Motor neuron (in vitro differentiated cells): ENCODE results near the gene EPHA10. TPM values are rescaled to one million over a fixed set of nuclear protein-coding genes. Genes with fewer than 3 reads are reported as not detected.

Source experiments
- ATAC-seq, 8 experiments: fragments of 200-7000 bp; cut with Tn5 transposase; replicated peaks in 6 of 8; 2 replicates each; pipeline ENCODE4 v1.8.0; 2021; ENCODE audit warnings: mild to moderate bottlenecking in 8 of 8, moderate library complexity in 8 of 8
- H3K27ac ChIP-seq, 2 donors: fragments of 250-450 bp; sonication (Bioruptor Pico); 2 replicates each; pipeline ENCODE4 v1.9.0; 2021; ENCODE audit warnings: antibody characterized with exemption in 2 of 2, mild to moderate bottlenecking in 2 of 2, moderate library complexity in 1 of 2
- H3K4me1 ChIP-seq, 2 donors: fragments of 250-450 bp; sonication (Bioruptor Pico); replicated peaks in 1 of 2; 2 replicates each; pipeline ENCODE4 v1.6.1; 2021; ENCODE audit warnings: antibody characterized with exemption in 2 of 2, mild to moderate bottlenecking in 2 of 2, moderate library complexity in 1 of 2
- H3K4me3 ChIP-seq, 5 donors: fragments of 250-450 bp; sonication (Bioruptor Pico); 2 replicates each; pipeline ENCODE4 v1.9.0; 2021; ENCODE audit warnings: antibody characterized with exemption in 5 of 5, mild to moderate bottlenecking in 5 of 5, moderate library complexity in 4 of 5
- WGBS, 10 experiments: fragments of 450-650 bp; shearing (Covaris generic); methylation state at CpG; one replicate each; pipeline ENCODE4 v1.0.0; 2022; 5-methylcytosine and 5-hydroxymethylcytosine counted together
- in situ Hi-C, 9 experiments: fragments of 400-800 bp; cut with MboI; loops; one replicate each; pipeline ENCODE4 v1.15.0; 2021; ENCODE audit warnings: low sequenced_read_pairs in 9 of 9, low pct_unique_long_range_greater_than_20kb in 2 of 9; ENCODE audit not compliant: unreplicated experiment in 9 of 9
- total RNA-seq, 8 experiments: library from RNA; unstranded; fragments of 300-600 nt; gene quantifications; 2 replicates each; pipeline versions ENCODE4 v1.2.3 to v1.2.4, GENCODE V29; 2022

The EPHA10 gene
- total RNA-seq, 8 experiments from 2014 or later, result 0.31 to 5.4 (median 2.6) TPM

DNA sequence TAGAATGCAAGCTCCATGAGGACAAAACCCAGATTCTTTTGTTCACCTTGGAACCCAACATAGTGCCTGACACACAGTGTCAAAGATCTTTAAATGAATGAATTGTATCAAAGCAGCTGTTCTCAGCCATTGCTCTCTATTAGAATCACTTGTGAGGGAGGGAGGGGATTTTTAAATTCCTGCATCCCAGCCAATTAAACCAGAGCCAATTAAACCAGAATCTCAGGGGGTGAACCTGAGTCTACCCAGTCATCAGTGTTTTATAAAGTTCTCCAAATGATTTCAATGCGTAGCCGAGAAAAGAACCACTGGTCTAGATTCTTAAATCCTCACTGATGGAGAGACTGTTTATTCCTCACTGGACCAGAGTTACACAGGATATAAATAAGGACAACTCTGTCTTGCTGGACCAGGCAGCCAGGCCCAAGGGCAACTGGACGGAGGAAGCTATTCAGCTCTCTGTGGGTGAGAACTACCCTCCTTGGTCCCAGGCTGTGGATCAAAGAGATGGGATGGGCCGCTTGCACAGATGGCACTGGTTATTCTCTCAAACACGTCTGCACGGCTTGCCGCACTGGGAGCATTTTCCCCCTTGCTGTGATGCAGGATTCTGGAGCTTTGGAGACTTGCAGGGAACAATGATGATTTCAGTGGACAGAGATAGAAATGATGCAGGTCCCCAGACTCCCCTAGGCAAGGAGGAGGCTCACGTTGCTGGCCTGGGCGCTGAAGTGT, 92.6 kb downstream of the EPHA10 start:
- ATAC-seq, result no peak
- in situ Hi-C loops, result loop anchor here in 1 of 9 experiments (10.0 kb wide), 1 partner anchor 68 kb away; no protein-coding TSS in a partner anchor
- 5 to 90% (median 51%) methylated on average over 2 to 9 of the region's 9 CpGs; no CpG with 5 or more reads in 1 of the 10 experiments for WGBS, 10 experiments
- H3K4me3 ChIP-seq, result no peak overlapping the region
- no peak overlapping the region for H3K27ac ChIP-seq
- peaks cover 17 to 21% of the 10 kb centered on the region in 2 donors for H3K4me1 ChIP-seq

DNA sequence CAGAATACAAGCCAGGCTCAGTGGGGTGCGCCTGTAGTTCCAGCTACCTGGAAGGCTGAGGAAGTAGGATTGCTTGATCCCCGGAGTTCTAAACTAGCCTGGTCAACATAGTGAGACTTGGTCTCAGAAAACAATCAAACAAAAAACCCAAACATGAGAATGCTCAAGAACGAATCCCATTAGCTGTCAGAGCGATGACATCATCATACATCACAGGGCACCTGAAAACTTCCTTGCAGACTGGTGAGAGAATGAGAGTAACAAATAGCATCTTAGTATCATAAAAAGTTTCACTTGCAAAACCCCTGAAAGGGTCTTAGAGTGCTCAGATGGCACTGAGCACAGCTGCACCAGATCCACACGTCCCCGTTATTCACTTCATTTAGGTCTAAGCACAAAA, 93.7 kb downstream of the EPHA10 start:
- Histone ChIP-seq H3K27ac (no peak overlapping the region), H3K4me1 (peaks cover 18% of the 10 kb centered on the region in 2 donors), H3K4me3 (no peak overlapping the region)
- in situ Hi-C loops, result loop anchor here in 1 of 9 experiments (10.0 kb wide), 1 partner anchor 66 kb away; no protein-coding TSS in a partner anchor
- 33 to 79% (median 64%) methylated on average over 2 to 6 of the region's 6 CpGs; no CpG with 5 or more reads in 2 of the 10 experiments for WGBS, 10 experiments
- ATAC-seq, result no peak

DNA sequence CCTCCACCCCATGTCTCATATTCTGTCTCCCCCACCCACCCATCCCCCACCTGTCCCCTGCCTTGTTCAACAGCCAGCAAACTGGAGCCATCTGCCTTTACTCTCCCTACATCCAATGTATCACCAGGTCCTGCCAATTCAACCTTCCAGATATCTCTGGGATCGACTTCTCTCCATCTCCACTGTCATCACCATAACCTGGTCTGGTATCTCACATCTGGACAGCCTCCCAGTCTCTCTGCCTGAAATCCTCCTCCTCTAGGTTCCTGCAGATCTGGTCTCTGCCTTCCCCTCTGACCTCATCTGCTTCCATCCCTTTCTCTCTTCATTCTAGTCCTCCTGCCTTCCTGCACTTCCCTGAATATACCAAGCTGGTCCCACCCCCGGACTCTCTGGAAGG, 94.8 kb downstream of the EPHA10 start:
- Histone ChIP-seq H3K4me3 (no peak overlapping the region), H3K4me1 (peaks cover 13 to 16% of the 10 kb centered on the region in 2 donors), H3K27ac (no peak overlapping the region)
- WGBS, 10 experiments, result 0 to 93% (median 41%) methylated on average over 1 to 2 of the region's 2 CpGs; no CpG with 5 or more reads in 4 of the 10 experiments
- in situ Hi-C loops, result loop anchor here in 1 of 9 experiments (10.0 kb wide), 1 partner anchor 65 kb away; no protein-coding TSS in a partner anchor
- no peak for ATAC-seq

DNA sequence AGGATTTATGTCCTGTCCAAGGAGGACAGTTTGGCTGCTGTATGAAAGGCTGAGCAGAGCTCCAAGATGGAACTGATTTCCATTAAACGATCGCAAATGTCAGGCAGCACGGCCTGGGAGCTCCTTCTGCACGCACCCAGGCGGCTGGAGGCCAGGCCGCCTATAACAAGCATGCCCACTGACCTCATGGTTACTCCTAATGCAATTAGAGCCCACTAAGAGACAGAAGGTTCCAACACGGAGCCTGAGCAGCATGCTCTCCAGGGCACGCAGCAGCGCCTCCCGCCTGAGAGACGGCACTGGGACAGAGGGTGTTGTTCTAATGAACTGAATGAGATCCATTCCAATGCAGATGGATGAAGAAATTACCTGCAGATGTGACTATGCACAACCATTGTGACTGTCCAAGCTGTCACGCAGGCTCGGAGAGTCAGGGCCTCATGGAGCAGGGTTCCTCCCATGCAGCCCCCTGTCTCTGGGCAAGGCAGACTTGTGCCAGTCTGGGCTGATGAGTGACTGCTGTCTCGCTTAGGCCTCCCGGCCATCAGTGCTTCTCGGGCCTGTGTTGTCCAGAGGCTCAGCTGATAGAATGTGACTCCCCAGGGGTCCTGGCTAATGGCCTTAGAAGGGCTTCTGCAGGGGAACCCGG, 97.8 kb downstream of the EPHA10 start:
- 19 to 60% (median 37%) methylated on average over 1 to 15 of the region's 17 CpGs; no CpG with 5 or more reads in 4 of the 10 experiments for WGBS, 10 experiments
- H3K4me1 ChIP-seq, result peaks cover 13 to 24% of the 10 kb centered on the region in 2 donors
- H3K27ac ChIP-seq, result peak overlapping the region; percentile 29 to 44
- ATAC-seq, result peak; percentile 71 to 93 (median 90)
- no peak overlapping the region for H3K4me3 ChIP-seq
- in situ Hi-C loops, result no loop called here

DNA sequence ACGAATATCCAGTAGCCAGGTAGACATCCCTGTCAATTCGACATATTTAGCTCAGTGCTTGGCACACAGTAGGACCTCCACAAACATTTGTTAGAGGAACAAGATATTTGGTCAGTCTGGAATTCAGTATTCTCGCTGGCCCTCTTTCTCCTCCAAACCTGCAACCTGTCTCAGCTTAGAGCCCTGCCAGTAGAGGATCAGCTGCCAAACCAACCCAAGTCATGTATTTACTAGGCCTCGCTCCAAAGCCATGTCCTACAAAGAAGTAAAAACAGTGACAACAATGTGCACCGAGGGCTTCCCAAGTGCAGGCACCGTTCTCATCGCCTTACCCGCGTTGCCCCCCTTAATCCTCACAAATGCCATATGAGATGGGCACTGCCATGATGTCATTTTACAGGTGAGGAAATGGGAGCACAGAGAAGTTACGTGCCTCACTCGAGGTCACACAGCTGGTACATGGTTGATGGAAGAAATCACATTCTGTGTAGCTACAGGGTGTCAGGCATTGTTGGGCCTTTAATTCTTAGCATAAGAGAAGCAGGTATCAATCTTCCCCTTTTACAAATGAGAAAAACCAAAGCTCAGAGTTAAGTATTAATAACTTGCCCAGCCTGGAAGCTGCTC, 98.6 kb downstream of the EPHA10 start:
- Histone ChIP-seq H3K4me1 (peaks cover 15 to 32% of the 10 kb centered on the region in 2 donors), H3K27ac (peak overlapping the region; percentile 29 to 44), H3K4me3 (no peak overlapping the region)
- in situ Hi-C loops, result no loop called here
- 8 to 97% (median 80%) methylated on average over 1 to 11 of the region's 11 CpGs; no CpG with 5 or more reads in 1 of the 10 experiments for WGBS, 10 experiments
- ATAC-seq, result no peak

Other genes starting within 250 kb of the EPHA10 start
- 10 to 100 TPM in 7 of 8 experiments, 1 to 10 TPM in 1; 8.5 to 25.1 (median 16.4) TPM for gene SNIP1, start 210.8 kb downstream of the EPHA10 start, total RNA-seq
- gene DNALI1, start 208.2 kb downstream of the EPHA10 start, total RNA-seq, result 10 to 100 TPM in 6 of 8 experiments, under 1 TPM in 2; 0.31 to 48.8 (median 28.7) TPM
- gene GNL2, start 169.2 kb downstream of the EPHA10 start, total RNA-seq, result 100 to 1,000 TPM in 6 of 8 experiments, 10 to 100 TPM in 2; 88.4 to 226 (median 135) TPM
- gene RSPO1, start 130.2 kb downstream of the EPHA10 start, total RNA-seq, result 1 to 10 TPM in 1 of 8 experiments, under 1 TPM in 6, not detected in 1; 0.14 to 1.2 (median 0.31) TPM
- 10 to 100 TPM in 3 of 8 experiments, 1 to 10 TPM in 3, under 1 TPM in 2; 0.20 to 57.4 (median 3.2) TPM for gene CDCA8, start 72.6 kb downstream of the EPHA10 start, total RNA-seq
- gene MANEAL, start 28.7 kb upstream of the EPHA10 start, total RNA-seq, result 10 to 100 TPM in 5 of 8 experiments, 1 to 10 TPM in 3; 2.3 to 49.7 (median 30.3) TPM
- gene C1orf122, start 42.7 kb upstream of the EPHA10 start, total RNA-seq, result 10 to 100 TPM; 20.4 to 83.0 (median 61.7) TPM
- 10 to 100 TPM; 14.6 to 33.7 (median 19.6) TPM for gene YRDC, start 43.1 kb upstream of the EPHA10 start, total RNA-seq
- 1 to 10 TPM; 3.5 to 7.3 (median 5.8) TPM for gene MTF1, start 94.5 kb upstream of the EPHA10 start, total RNA-seq
- gene INPP5B, start 181.9 kb upstream of the EPHA10 start, total RNA-seq, result 10 to 100 TPM; 14.9 to 24.1 (median 20.6) TPM
- gene SF3A3, start 224.9 kb upstream of the EPHA10 start, total RNA-seq, result 100 to 1,000 TPM; 103 to 214 (median 122) TPM
- gene FHL3, start 240.4 kb upstream of the EPHA10 start, total RNA-seq, result 10 to 100 TPM in 3 of 8 experiments, 1 to 10 TPM in 5; 2.8 to 17.7 (median 8.0) TPM
- gene UTP11, start 247.6 kb upstream of the EPHA10 start, total RNA-seq, result 10 to 100 TPM; 50.4 to 82.4 (median 75.2) TPM